ENCODE measurements around the gene IL37. TPM values are rescaled to one million over a fixed set of nuclear protein-coding genes. Genes with fewer than 3 reads are reported as not detected.
"Not testable (repeated sequence)": the region's sequence is repeated elsewhere in the genome, so short reads cannot be mapped to it uniquely, and the experiment has no call there.

IL37 gene
- total RNA-seq, 1 donor from 2014 or later, result 0.29 TPM

- DNase-seq (ENCODE audit: low spot score), result no peak
These were observed 21.0 kb upstream of the IL37 start for GRCh38 chr2:112889976-112890375.

GRCh38 chr2:112891385-112891831 lies 19.6 kb upstream of the IL37 start:
- DNase-seq (ENCODE audit: low spot score), result peak; percentile 65

- DNase-seq (ENCODE audit: low spot score), result no peak
These were observed 17.2 kb upstream of the IL37 start for GRCh38 chr2:112893752-112894151.

- DNase-seq (ENCODE audit: low spot score), result no peak
These were observed 13.9 kb upstream of the IL37 start for GRCh38 chr2:112896909-112897623.

- DNase-seq (ENCODE audit: low spot score), result no peak
These were observed 13.4 kb upstream of the IL37 start for GRCh38 chr2:112897624-112897978.

GRCh38 chr2:112901431-112902065 lies 9.4 kb upstream of the IL37 start:
- DNase-seq (ENCODE audit: low spot score), result not testable (repeated sequence)

GRCh38 chr2:112902816-112903215 lies 8.1 kb upstream of the IL37 start:
- DNase-seq (ENCODE audit: low spot score), result no peak

- no peak for DNase-seq (ENCODE audit: low spot score)
These were observed 6.1 kb upstream of the IL37 start for GRCh38 chr2:112904883-112905282.

- DNase-seq (ENCODE audit: low spot score), result no peak
These were observed 4.7 kb upstream of the IL37 start for GRCh38 chr2:112906276-112906675.

- DNase-seq (ENCODE audit: low spot score), result no peak
These were observed 3.7 kb upstream of the IL37 start for GRCh38 chr2:112907001-112907949.

- not testable (repeated sequence) for DNase-seq (ENCODE audit: low spot score)
These were observed 2.4 kb upstream of the IL37 start for GRCh38 chr2:112908559-112908958.

GRCh38 chr2:112910219-112910618 lies 746 bp upstream of the IL37 start:
- DNase-seq (ENCODE audit: low spot score), result no peak

- DNase-seq (ENCODE audit: low spot score), result no peak
These were observed 1.4 kb downstream of the IL37 start for GRCh38 chr2:112912403-112912802.

- no peak for DNase-seq (ENCODE audit: low spot score)
These were observed 4.6 kb downstream of the IL37 start for GRCh38 chr2:112915300-112916144.

- no peak for DNase-seq (ENCODE audit: low spot score)
These were observed 5.2 kb downstream of the IL37 start for GRCh38 chr2:112916145-112916571.

- DNase-seq (ENCODE audit: low spot score), result no peak
These were observed 5.8 kb downstream of the IL37 start for GRCh38 chr2:112916625-112917247.

GRCh38 chr2:112917856-112918255 lies 6.9 kb downstream of the IL37 start:
- no peak for DNase-seq (ENCODE audit: low spot score)

GRCh38 chr2:112918256-112918655 lies 7.3 kb downstream of the IL37 start:
- DNase-seq (ENCODE audit: low spot score), result no peak

- no peak for DNase-seq (ENCODE audit: low spot score)
These were observed 8.1 kb downstream of the IL37 start for GRCh38 chr2:112919086-112919485.

- no peak for DNase-seq (ENCODE audit: low spot score)
These were observed 10.1 kb downstream of the IL37 start for GRCh38 chr2:112920923-112921532.

- DNase-seq (ENCODE audit: low spot score), result no peak
These were observed 11.0 kb downstream of the IL37 start for GRCh38 chr2:112921982-112922381.
